Measurements from ENCODE around the gene PRSS50. TPM values are rescaled to one million over a fixed set of nuclear protein-coding genes. Genes with fewer than 3 reads are reported as not detected.

The PRSS50 gene
- total RNA-seq, 4 donors from 2014 or later = not detected

DNA sequence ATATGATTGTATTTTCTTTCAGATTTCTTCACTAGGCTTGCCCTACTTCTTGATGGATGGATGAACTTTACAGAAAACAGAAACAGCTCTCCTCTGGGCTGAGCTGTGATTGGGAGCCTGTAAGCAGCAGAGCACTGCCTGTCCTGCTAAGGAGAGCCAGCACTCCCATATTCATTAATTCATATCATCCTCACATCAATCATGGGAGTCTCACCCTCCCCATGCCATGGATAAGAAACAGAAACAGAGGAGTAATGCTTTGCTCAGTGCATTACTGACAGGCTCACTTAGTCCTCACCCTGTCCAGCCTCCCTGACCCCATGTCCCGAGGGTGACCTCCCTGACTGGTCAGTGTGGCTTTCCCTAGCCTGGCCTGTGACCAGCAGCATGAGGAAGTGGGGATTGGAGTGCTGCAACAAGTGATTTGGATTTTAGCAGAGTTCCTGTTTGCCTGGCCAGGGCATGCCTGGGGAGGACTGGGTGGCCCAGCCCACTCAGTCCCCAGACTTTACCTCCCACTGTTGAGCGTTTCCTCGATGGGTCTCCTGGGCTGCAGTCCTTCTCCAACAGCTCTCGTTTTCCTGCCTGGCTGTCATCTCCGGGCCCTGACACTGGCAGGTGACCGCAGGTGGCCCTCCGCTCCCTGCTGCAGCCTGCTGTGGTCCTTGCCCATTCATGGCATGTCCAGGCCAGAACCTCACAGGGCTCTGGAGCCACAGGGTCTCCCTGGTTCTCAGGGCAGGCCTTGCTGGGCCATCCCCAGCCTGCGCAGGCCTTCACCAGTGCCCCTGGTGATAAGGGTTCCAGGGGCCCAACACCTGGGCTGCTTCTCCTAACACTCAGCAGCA lies 17.8 kb downstream of the PRSS50 start:
- no peak for TF ChIP-seq CTCF (IDR thresholded peaks at IDR 0.05; ENCODE audit: low read depth)

DNA sequence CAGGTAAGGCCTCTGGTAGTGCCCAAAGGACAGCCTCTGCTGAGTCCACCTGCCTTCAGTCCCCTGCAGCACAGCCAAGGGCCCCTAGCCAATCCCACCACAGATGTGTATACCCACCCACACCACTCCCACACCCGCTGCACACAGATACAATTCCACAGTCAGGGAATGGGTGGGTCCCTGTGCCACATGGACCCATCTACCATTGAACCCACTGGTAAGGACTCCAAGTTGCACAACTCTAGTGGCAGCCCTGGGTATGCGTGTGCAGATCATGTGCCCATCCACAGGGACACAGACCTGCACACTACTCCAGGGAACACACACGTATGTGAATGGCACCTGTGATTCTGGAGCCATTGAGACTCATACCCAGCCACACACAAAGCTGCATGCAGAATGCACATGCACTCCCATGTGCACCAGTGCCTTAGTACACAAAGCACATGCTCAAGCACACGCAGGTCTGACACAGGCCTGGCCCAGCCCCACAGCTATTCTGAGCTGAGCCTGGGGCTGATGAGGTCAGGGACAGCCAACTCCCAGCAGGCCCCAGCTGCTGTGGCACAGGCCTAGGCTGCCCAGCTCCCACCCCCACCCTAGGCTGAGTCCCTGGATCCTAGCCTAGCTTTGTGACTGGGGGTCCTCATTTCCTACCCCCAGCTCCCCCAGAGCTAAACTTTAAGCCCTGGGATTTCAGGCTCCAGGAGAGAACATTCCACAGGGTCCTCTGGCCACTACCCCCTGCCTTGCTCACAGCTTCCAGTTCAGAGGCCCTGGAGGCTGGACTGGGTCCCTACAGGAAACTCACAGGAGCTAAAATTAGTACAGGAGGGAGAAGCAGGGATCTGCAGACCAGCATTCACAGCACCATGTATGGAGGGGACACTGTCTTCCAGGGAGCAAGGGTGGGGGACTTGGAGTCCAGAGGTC lies 21.4 kb downstream of the PRSS50 start:
- TF ChIP-seq CTCF (IDR thresholded peaks at IDR 0.05; ENCODE audit: low read depth) = no peak

DNA sequence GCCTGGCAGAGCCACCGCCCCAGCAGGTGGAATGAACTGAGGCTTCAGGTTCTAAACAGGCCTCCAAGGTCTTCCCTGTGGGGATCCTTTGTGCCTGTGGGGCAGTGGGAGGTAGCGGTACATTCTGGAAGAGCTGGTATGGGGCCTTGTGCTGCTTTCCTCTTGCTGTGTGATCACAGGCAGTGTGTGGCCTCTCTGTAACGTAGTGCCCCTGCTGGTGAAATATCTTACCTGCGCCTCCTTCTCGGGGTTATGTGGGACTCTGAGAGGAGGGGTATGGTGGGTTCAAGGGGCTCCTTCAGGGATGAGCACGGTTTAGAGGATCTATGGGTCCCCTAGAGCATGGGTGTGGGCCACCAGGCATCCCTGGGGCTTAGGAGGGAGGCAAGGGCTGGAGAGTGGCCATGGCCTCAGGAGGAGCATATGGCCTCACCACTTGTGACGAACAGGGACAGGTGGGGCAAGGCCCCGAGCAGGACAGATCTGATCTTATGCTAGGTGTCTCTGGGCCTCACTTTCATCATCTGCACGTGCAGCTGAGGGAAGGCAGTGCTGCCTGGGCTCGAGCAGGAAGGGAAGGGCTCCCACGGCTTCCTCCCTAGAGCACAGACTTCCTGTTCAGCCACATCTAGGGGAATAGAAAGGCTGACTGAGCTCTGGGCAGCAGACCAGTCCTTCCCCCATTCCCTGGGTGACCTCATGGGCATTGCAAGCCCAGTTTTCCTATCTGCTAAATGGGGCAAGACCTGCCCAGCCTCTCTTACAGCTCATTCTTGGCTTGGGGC lies 22.3 kb downstream of the PRSS50 start:
- no peak for TF ChIP-seq CTCF (IDR thresholded peaks at IDR 0.05; ENCODE audit: low read depth)

GRCh38 chr3:46694520-46694919 lies 23.1 kb downstream of the PRSS50 start:
- no peak for TF ChIP-seq CTCF (IDR thresholded peaks at IDR 0.05; ENCODE audit: low read depth)

GRCh38 chr3:46693892-46694226 lies 23.8 kb downstream of the PRSS50 start:
- no peak for TF ChIP-seq CTCF (IDR thresholded peaks at IDR 0.05; ENCODE audit: low read depth)

DNA sequence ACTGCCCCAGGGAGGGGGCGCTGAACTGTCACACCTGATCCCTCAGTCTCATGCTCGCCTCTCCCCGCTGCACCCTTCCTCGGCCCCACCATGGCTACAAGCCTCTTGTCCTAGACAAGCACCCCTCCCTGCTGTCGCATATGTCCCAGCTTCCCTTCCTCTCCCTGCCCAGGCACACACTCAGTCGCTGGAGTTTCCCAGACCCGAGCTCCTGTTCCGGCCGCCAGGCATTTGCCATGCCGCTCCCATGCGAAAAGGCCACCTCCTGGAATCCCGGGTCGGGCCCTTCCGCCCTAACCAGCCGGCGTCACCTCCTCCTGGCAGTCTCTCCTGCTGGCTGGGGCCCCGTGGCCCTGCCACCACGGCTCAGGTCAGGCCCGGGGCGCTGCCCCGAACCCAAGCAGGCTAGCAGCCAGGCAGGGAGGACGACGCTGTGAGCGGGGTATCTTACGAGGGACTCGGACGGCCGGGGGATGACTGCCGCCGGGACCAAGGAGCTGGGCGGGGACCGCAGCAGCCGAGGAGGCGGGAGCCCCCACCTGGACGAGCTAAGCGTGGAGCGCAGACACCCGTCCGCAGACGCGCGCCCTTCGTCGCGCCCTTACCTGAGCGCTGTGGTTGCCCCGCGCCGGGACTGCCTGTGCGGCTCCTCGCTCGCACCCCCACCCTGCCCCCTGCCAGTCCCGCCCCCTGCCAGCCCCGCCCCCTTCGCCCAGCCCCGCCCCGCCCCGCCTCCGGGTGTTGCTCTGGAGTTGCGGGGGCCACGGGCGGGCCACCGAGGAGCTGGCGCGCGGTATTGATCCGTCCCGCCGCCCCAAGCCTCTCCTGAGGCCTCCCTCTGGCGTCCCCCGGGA lies 24.4 kb downstream of the PRSS50 start, which contains the start of gene ALS2CL:
ALS2CL (minus strand) TSS at position 642 of the 854 bp plus-strand sequence. CDS start 4,239 bp downstream, outside the sequence.
- TF ChIP-seq CTCF (IDR thresholded peaks at IDR 0.05; ENCODE audit: low read depth) = no peak
